ENCODE measurements around the gene FSHR. TPM values are rescaled to one million over a fixed set of nuclear protein-coding genes. Genes with fewer than 3 reads are reported as not detected.

The FSHR gene

Small RNA genes within 50 kb of the gene (microRNA-seq; reads per million reads assigned to microRNA genes)
- gene MIR548BA, result not detected

All from HL-60 (cell line).